ENCODE results near the gene ALB.

Gene ALB

DNA sequence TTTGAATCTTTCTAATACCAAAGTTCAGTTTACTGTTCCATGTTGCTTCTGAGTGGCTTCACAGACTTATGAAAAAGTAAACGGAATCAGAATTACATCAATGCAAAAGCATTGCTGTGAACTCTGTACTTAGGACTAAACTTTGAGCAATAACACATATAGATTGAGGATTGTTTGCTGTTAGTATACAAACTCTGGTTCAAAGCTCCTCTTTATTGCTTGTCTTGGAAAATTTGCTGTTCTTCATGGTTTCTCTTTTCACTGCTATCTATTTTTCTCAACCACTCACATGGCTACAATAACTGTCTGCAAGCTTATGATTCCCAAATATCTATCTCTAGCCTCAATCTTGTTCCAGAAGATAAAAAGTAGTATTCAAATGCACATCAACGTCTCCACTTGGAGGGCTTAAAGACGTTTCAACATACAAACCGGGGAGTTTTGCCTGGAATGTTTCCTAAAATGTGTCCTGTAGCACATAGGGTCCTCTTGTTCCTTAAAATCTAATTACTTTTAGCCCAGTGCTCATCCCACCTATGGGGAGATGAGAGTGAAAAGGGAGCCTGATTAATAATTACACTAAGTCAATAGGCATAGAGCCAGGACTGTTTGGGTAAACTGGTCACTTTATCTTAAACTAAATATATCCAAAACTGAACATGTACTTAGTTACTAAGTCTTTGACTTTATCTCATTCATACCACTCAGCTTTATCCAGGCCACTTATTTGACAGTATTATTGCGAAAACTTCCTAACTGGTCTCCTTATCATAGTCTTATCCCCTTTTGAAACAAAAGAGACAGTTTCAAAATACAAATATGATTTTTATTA is 28.3 kb downstream of the ALB start:
- FAIRE-seq = no peak

DNA sequence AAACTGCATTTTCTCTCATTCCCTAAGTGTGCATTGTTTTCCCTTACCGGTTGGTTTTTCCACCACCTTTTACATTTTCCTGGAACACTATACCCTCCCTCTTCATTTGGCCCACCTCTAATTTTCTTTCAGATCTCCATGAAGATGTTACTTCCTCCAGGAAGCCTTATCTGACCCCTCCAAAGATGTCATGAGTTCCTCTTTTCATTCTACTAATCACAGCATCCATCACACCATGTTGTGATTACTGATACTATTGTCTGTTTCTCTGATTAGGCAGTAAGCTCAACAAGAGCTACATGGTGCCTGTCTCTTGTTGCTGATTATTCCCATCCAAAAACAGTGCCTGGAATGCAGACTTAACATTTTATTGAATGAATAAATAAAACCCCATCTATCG is 29.1 kb downstream of the ALB start:
- FAIRE-seq = no peak

DNA sequence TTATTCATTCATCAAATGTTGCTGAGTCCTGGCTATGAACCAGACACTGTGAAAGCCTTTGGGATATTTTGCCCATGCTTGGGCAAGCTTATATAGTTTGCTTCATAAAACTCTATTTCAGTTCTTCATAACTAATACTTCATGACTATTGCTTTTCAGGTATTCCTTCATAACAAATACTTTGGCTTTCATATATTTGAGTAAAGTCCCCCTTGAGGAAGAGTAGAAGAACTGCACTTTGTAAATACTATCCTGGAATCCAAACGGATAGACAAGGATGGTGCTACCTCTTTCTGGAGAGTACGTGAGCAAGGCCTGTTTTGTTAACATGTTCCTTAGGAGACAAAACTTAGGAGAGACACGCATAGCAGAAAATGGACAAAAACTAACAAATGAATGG is 30.2 kb downstream of the ALB start:
- FAIRE-seq = peak; percentile 89

- no peak for FAIRE-seq
Measured at GRCh38 chr4:73435984-73436383, 31.9 kb downstream of the ALB start, which contains the start of gene AFP. TSS of gene AFP (plus strand) at chr4:73436221. CDS start at chr4:73436263, 42 bp downstream.

GRCh38 chr4:73436674-73437557 is 32.8 kb downstream of the ALB start:
- FAIRE-seq = no peak

GRCh38 chr4:73437558-73437956 is 33.5 kb downstream of the ALB start:
- no peak for FAIRE-seq

DNA sequence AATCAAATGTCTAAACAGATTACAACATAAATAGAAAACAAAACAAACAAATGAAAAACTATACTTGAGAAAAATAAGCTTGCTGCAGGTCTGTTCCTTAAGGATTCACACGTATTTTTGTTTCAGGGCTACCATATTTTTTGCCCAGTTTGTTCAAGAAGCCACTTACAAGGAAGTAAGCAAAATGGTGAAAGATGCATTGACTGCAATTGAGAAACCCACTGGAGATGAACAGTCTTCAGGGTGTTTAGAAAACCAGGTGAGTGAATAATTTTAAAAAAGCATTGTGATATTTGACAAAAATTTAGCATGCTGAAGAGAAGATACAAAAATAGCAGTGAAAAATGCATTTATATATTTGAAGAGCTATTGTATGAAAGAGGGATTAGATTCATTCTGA is 34.0 kb downstream of the ALB start:
- FAIRE-seq = no peak

DNA sequence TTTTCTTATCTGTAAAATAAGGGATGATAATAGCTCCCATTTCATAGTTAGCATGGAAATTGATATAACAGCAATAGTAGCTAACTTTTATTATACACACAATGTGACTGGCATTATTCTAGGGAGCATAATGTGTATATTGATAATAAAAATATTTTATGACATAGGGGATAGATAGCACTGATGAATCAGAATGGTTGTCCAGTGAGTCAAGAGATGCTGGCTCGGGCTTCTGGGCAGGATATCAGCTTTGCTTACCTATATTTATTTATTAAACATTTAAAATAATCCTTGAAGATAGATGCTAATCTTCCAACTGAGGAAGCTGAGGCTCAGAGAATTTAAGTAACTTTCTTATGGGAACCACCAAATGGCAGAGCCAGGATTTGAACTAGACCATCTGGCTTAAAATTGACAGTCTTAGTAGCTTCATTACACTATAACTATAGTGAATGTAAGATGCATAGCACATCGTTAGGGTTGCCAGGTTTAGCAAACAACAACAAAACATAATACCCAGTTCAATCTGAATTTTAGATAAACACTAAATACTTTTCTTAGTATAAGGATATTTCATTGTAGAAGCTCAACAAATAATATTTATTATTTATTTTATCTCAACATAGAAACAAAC is 34.6 kb downstream of the ALB start:
- FAIRE-seq = no peak

- no peak for FAIRE-seq
Measured at GRCh38 chr4:73439445-73439844, 35.4 kb downstream of the ALB start.

- no peak for FAIRE-seq
Measured at GRCh38 chr4:73439991-73440390, 35.9 kb downstream of the ALB start.

GRCh38 chr4:73440653-73441052 is 36.6 kb downstream of the ALB start:
- FAIRE-seq = no peak

GRCh38 chr4:73442275-73442674 is 38.2 kb downstream of the ALB start:
- no peak for FAIRE-seq

GRCh38 chr4:73443224-73443623 is 39.1 kb downstream of the ALB start:
- FAIRE-seq = no peak

DNA sequence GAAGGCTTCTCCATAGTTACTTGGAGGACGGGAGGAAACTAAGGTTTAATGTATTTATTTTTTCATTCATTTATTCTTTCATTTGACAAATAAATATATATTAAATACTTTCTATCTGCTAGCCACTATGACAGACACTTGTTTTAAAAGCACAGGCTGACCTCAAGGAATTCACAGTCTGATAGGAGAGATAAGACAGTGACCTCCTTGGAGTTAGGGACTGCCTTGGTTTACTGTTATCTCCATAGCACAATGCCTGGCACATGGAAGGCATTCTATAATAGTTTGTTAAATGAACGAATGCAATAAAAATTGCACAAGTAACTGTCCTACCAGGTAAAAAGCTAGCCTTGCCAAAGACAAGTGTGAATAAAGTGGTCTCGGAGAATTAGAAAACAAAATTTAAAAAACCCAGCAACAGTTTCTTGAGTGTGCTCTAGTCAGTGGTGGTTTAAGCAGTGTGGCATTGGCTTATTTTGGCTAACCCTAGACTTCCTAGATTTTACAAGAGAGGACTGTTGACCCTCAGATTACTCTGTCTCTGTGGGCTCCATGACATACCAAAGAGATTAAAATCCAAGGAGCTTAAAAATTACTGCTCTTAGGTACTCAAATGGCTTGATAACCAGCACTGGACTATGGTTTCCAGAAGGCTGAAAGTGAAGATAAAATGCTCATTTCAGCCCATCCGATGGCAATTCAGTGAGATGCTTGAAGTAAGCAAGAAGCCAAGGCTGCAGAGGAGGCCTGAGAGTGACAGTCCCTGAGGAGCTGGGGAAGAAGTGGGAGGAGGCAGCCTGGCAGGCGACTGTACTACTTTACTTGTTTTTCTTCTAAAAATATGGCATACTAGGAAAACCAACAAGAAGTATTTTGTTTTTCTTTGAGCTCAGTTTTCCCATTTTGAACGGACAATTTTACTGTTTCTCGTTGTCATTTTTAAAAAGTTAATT is 41.6 kb downstream of the ALB start:
- no peak for FAIRE-seq

GRCh38 chr4:73446336-73446938 is 42.4 kb downstream of the ALB start:
- peak; percentile 91 for FAIRE-seq

GRCh38 chr4:73447671-73448070 is 43.6 kb downstream of the ALB start:
- FAIRE-seq = no peak

DNA sequence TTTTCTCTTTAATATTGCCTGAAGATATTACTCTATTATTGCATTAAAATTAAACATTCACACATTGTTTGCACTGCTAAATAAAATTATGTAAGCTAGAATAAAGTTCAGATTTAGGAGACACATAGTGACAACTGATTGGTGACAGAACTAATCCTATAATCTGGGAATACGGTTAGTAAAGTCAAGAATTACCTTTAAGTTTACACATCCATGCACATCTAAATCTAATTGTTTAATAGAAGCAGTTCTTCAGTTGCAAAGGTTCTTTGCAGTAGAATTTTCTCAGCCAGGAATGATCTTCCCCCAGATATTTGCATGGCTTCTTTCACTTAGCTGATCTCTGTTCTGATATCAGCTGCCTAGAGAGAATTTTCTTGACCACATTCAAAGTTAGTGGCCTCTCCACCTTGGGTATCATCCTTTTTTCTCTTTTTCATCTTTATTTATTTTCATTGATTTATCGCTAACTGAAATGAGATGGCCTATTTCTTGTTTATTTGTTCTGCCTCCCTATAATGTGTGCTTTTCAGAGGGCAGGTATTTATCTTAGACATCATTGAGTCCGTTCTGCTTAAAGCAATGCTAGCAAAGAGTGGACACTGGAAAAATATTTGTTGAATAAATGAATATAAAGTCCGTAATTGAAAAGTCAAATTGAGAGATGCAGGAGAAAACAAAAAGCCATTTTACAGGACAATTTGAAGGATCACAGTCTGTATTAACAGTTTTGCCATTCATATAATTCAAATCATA is 44.5 kb downstream of the ALB start:
- no peak for FAIRE-seq

DNA sequence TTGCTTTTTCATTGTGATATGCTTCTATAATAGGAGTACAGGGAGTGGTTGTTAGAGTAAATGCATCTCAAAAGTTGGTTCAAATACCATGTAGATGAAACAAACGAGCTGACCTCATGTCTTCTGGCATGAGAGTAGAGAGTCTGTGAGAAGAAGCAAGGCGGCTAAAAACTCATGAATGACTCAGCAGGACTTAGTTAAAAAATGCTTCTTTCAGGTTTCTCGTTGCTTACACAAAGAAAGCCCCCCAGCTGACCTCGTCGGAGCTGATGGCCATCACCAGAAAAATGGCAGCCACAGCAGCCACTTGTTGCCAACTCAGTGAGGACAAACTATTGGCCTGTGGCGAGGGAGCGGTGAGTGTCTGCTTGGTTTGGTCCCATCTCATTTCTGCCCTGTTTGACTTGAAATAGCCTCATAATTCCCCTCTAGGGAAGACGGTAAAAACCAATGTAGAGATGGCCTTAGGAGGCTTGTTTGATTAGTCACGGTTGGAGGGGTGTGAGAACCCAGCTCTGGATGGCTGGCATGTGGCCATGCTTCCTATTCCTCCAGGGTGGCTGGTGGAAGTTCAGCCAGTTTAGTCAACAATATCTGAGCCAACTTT is 46.4 kb downstream of the ALB start:
- FAIRE-seq = no peak

GRCh38 chr4:73451404-73451803 is 47.3 kb downstream of the ALB start:
- FAIRE-seq = no peak

GRCh38 chr4:73451981-73452747 is 48.1 kb downstream of the ALB start:
- FAIRE-seq = no peak

All from G401.6 (cell line).